HG03139 (cell line): Measurements from ENCODE around the gene DPP10.

Experiments used
- ATAC-seq: cut with Tn5 transposase; IDR thresholded peaks from one replicate; pipeline ENCODE4 v1.9.1; 2021; ENCODE audit not compliant: unreplicated experiment

Gene DPP10

GRCh38 chr2:115115135-115115534 is 672.7 kb downstream of the DPP10 start:
- ATAC-seq = no peak

- ATAC-seq = no peak
These were observed 675.9 kb downstream of the DPP10 start for GRCh38 chr2:115118306-115118705.

- no peak for ATAC-seq
These were observed 676.6 kb downstream of the DPP10 start for GRCh38 chr2:115119086-115119485.

- ATAC-seq = no peak
These were observed 680.3 kb downstream of the DPP10 start for GRCh38 chr2:115122701-115123100.

- ATAC-seq = no peak
These were observed 682.4 kb downstream of the DPP10 start for GRCh38 chr2:115124817-115125216.

DNA sequence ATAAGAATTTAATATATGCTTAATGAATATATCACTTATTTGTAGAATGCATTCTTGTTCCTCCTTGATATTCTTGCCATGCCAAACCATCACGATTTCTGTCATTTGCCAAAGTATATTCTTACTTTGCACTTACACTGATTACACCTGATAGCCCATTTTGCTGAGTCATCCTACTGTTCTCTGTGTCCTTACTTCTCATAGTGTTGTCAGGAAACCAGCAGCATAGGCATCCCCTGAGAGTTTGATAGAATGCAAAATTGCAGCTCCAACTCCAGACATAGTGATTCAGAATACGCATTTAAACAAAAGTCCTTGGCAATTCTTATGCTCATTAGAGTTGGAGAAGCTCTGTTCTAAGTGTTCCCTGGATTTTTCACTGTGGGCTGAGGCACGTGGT is 687.1 kb downstream of the DPP10 start:
- no peak for ATAC-seq

DNA sequence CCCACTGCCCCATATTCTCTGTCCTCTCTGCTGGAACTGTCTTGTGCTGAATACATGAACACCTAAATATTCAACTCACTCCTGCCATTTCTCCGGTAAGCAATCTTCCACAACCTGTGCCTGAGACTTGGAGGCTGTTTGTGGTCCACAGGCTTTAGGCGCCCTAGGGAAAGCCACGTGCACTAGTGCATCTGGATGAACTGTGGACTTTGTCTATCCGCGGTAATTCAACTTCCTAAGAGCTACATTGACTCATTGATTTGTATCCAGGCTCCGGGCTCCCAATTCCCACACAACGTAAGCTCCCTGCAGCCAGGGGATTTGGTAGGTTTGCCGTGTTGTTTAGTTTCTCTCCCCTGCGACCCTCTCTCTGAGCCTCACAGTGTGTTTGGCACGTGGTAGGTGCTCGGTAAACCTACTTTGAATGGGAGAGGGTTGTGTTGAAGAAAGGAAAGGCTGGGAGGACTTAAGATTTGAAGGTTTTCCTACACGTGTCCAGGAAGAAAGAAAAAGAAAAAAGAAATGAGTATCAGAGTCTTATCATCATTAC is 718.2 kb downstream of the DPP10 start:
- no peak for ATAC-seq

DNA sequence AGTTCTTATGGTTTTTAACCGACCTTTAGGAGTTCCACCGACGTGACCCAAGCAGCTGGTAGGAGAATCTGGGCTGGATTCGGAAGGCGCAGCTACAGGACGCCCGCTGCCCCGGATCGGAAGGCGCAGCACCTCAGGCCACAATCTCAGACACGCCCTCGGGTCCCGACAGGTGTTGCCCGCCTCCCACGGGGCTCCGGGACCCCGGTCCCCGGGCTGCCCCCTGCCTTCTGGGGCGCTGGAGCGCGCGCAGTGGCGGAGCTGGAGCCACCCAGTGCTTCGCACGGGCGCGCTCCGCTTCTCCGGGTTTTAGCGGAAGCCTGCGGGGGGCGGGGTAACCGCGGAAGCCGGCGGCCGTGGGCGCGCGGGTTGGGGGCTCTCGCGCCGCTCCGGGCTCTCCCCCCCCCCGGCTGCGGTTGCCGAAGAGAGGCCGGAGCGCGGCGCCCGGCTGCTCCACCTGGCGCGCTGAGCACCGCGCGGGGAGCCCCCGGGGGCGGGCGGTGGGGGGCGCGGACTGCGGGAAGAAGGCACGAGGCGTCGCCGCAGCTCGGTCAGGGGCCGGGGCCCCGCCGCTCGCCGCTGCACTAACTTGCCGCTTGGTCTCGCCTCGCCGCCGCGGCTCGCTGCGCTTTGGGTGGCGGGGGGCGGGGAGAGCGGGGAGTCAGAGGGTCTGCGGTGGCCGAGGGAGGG is 718.8 kb downstream of the DPP10 start:
- ATAC-seq = no peak

GRCh38 chr2:115161771-115162493 is 719.5 kb downstream of the DPP10 start:
- no peak for ATAC-seq

DNA sequence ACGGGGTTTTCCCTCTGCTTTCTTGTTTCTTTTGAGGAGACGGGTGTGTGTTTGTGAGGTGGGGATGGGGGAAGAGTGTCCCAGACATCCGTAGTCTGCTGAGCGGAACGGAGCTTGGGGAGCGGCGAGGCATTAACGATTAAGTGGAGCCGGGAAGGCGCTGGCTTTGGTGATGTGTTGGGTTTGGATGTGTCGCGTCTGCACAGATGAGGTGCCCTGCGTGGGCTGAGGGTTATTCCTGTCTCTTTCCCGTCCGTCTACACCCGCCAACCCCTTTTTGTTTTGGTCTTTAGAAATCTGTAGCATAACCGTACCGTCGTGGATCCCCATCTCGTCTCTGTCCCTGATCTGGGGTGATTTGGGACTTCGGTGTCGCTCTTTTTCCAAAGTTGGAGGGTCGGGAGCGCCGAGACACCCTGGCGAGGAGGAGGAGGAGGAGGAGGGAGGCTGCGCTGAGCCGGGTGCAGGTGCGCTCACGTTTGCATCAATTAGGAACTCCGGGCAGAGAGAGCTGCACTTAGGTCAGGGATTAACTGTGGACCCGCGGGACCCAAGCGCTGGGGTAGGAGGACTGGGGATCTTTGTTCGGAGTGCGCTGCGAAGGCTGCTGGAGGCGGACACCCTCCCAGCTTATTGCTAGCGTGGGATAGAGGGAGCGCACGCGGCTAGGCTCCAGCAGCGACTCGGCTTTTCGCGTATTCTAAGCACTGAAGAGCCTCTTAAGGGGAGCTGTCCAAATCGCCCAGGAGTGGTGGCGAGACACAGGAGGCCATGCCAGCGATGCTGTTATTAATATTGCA is 720.3 kb downstream of the DPP10 start:
- no peak for ATAC-seq

DNA sequence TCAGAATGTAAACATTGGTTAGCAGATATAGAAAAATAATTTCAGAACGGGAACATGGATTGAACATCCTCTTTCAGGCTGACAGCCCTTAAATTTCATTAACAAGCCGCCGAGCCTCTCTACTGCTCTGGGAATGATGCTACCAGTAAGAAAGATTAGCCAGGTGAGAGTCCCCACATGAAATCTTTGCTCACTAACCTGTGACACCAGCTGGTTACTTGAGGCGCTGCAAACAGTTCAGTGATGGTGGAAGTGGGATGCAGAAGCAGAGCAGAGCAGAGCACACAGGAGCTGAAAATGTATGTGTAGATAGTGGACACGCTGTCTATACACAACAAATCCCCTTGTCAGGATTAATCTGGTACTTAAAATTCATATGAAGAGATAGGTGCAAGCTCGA is 721.1 kb downstream of the DPP10 start:
- ATAC-seq = no peak

DNA sequence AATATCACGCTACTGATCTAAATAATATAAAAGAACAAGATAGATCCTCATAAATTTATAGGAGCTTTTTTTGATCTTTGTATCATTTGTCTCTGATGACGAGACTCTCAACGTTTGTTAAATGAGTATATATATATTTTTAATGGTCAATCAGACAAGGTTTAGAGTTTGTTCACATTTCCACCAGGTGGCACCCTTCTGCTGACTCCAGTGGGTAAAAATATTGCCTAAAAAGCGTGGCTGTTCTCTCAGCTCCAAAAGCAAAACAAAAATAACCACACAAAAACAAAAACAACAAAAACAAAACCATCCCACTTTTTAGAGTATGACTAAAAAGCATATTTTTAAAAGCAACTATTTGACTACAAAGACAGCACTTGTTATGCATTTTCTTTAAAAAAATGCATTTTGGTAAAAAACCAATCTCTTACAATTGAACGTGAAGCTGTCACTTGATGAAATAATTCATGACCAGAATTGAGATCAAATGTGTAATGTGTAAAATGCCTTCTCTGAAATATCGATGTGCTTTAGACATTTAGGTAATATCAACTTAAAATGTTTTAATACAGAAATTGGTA is 723.2 kb downstream of the DPP10 start:
- no peak for ATAC-seq

DNA sequence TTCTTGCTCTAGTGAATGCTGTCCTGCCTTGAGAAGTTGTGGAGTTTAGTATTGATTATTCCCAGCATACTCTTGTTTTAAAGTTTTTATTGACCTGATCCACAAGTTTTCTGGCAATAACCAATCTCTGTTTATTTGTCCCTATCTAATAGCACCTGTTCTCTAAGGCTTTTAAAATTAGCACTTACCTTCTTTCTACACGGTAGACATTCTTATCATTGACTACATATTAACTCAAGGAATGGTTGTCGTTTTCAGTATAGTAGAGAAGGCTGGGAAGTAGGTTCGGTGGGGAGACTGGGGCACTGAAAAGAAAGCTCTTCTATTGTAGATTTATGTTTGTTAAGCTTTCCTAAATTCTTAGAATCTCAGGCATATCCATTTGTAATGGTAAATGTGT is 726.0 kb downstream of the DPP10 start:
- no peak for ATAC-seq

GRCh38 chr2:115169814-115170213 is 727.4 kb downstream of the DPP10 start:
- ATAC-seq = no peak

GRCh38 chr2:115171751-115172150 is 729.3 kb downstream of the DPP10 start:
- no peak for ATAC-seq

DNA sequence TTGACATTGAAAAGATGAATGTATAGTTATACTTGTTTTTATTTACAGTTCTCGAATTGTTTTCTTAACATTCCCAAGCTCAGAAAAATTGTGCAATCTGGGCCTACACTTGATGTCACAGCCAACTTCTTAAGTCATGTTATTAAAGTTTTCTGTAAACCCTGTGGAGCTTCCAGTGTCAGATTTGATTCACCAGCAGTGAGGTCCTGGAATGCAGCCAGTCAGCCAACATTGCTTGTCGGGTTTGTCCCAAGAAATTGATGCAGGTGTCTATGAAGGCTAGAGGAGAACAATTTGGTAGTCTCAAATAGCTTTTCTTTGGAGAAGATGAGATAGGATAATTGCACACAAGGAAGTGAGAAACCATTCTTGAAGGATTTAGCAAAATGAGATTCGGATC is 732.2 kb downstream of the DPP10 start:
- no peak for ATAC-seq

DNA sequence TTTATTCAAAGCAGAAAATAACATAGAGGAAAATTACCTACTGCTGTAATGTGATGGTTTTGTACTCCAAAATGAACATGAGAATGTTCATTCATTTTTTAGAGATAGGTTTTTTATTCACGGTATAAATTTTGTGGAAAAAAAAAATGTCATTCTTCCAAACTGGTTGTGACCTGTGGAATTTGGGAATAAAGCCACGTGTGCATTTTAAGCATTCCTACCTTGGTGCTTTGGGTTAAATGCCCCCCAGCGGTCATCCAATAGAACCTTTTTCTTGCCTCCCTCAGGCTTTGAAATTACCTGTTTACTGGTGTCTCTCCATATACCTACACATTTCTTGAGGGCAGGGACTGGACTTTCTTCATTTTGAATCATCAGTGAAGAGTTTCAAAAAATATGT is 740.7 kb downstream of the DPP10 start:
- no peak for ATAC-seq

DNA sequence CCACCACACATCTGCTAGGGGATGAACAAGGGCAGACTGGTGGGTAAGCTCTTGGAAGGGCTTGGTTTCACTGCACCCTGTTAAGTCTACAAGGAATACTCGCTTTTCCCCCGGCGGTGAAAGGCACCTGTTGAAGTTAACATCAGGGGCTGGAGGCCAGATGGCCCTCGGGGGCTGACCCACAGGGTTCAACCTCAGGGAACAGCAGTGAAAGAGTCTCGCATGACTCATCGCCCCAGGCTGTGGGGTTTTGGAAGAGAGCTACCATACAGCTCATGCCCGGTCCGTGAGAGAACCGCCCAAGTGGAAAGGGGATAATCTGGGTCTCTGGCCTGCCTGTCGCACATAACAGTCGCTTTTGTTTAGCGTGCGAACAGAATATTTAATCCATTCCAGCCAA is 748.0 kb downstream of the DPP10 start:
- ATAC-seq = no peak

GRCh38 chr2:115194623-115195022 is 752.2 kb downstream of the DPP10 start:
- no peak for ATAC-seq

- ATAC-seq = no peak
These were observed 754.1 kb downstream of the DPP10 start for GRCh38 chr2:115196587-115196986.

DNA sequence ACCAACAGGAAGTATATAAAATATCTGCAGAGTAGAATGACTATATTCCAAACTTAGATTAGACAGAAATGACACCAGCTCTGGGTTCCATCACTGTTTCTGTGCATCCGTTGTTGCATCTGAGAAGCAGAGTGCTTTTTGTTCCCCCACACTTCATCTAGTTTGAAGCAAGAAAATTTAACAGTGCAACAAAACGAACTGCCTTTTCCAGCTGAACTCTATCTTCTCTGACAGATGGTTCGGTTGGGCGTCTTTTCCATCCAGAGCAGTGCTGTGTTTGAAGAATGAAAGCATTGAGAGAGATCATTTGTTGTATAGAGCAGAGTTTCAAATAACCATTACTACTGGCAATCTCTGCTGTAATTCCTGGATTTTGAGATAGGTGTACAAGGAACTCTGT is 757.5 kb downstream of the DPP10 start:
- ATAC-seq = no peak
